HL-60 (cell line): Measurements from ENCODE around the gene FAM209A.

Experiments used
- DNase-seq, 2 experiments: peaks; one replicate each; pipeline ENCODE4 v3.0.0-alpha.2; 2010 to 2020; ENCODE audit warnings: low read depth in 1 of 2, low spot score in 1 of 2
- H3K27ac ChIP-seq: fragments of 250-450 bp; sonication (Bioruptor Pico); replicated peaks from 2 replicates; pipeline ENCODE4 v1.5.1; 2020; ENCODE audit warnings: mild to moderate bottlenecking, moderate library complexity
- H3K27me3 ChIP-seq: fragments of 250-450 bp; sonication (Bioruptor Pico); 2 replicates; pipeline ENCODE4 v1.5.1; 2021; ENCODE audit warnings: mild to moderate bottlenecking, moderate library complexity; ENCODE audit not compliant: insufficient read depth, poor library complexity, severe bottlenecking
- H3K4me3 ChIP-seq: replicated peaks from 2 replicates; pipeline ENCODE4 v1.5.1; 2011; ENCODE audit warnings: mild to moderate bottlenecking, control low read depth, low read length; ENCODE audit not compliant: insufficient read depth
- CTCF ChIP-seq: IDR thresholded peaks from one replicate; pipeline ENCODE4 v1.5.1; 2011; ENCODE audit warnings: low read length, control low read depth, inconsistent platforms; ENCODE audit not compliant: insufficient read depth
- GABPA ChIP-seq: IDR thresholded peaks from 2 replicates; pipeline ENCODE4 v1.6.1; 2012; ENCODE audit warnings: low read depth
- POLR2AphosphoS5 ChIP-seq: IDR thresholded peaks from 2 replicates; pipeline ENCODE4 v1.6.1; 2012; ENCODE audit warnings: low read depth
- SPI1 ChIP-seq: IDR thresholded peaks from 2 replicates; pipeline ENCODE4 v1.6.1; 2012; ENCODE audit warnings: low read depth, mild to moderate bottlenecking, borderline replicate concordance
- TF ChIP-seq, protein P1 (sequence below): IDR thresholded peaks from 2 replicates; pipeline ENCODE4 v1.6.1; 2012; ENCODE audit warnings: low read depth; ENCODE audit not compliant: insufficient replicate concordance

FAM209A gene

GRCh38 chr20:56540415-56540814 is 15.9 kb downstream of the FAM209A start:
- Histone ChIP-seq H3K27me3 (no peaks in the 10 kb centered on the region), H3K4me3 (no peak overlapping the region), H3K27ac (no peak overlapping the region)
- DNase-seq, result no peak
- no peak for TF ChIP-seq POLR2AphosphoS5
- TF ChIP-seq, protein P1, sequence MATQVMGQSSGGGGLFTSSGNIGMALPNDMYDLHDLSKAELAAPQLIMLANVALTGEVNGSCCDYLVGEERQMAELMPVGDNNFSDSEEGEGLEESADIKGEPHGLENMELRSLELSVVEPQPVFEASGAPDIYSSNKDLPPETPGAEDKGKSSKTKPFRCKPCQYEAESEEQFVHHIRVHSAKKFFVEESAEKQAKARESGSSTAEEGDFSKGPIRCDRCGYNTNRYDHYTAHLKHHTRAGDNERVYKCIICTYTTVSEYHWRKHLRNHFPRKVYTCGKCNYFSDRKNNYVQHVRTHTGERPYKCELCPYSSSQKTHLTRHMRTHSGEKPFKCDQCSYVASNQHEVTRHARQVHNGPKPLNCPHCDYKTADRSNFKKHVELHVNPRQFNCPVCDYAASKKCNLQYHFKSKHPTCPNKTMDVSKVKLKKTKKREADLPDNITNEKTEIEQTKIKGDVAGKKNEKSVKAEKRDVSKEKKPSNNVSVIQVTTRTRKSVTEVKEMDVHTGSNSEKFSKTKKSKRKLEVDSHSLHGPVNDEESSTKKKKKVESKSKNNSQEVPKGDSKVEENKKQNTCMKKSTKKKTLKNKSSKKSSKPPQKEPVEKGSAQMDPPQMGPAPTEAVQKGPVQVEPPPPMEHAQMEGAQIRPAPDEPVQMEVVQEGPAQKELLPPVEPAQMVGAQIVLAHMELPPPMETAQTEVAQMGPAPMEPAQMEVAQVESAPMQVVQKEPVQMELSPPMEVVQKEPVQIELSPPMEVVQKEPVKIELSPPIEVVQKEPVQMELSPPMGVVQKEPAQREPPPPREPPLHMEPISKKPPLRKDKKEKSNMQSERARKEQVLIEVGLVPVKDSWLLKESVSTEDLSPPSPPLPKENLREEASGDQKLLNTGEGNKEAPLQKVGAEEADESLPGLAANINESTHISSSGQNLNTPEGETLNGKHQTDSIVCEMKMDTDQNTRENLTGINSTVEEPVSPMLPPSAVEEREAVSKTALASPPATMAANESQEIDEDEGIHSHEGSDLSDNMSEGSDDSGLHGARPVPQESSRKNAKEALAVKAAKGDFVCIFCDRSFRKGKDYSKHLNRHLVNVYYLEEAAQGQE, result no peak
- no peak for TF ChIP-seq CTCF
- TF ChIP-seq SPI1, result no peak
- TF ChIP-seq GABPA, result no peak

GRCh38 chr20:56542489-56543030 is 18.0 kb downstream of the FAM209A start:
- no peak overlapping the region for H3K4me3 ChIP-seq
- DNase-seq, result no peak
- H3K27me3 ChIP-seq, result no peaks in the 10 kb centered on the region
- TF ChIP-seq, protein P1, result no peak
- TF ChIP-seq POLR2AphosphoS5, result no peak
- TF ChIP-seq SPI1, result no peak
- TF ChIP-seq CTCF, result no peak
- TF ChIP-seq GABPA, result no peak
- no peak overlapping the region for H3K27ac ChIP-seq

DNA sequence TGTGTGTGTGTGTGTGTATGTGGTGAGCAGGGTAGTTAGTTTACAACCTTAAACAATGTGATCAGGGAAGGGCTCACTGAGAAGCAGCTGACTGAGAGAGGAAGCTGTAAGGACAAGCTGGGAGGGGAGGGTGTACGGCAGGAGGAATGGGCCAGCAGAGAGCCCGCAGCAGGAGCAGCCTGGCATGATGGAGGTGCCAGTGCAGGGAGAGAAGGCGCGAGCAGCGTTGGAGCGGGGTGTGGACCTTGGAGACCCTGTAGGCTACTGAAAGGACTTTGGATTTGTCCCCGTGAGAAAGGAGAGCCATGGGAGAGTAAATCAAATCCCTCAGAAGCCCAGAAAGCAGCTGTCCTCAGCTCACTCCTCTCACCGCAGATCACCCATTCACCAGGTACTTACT is 27.0 kb downstream of the FAM209A start:
- Histone ChIP-seq H3K27me3 (no peaks in the 10 kb centered on the region), H3K27ac (no peak overlapping the region), H3K4me3 (no peak overlapping the region)
- no peak for DNase-seq
- no peak for TF ChIP-seq SPI1
- no peak for TF ChIP-seq POLR2AphosphoS5

DNA sequence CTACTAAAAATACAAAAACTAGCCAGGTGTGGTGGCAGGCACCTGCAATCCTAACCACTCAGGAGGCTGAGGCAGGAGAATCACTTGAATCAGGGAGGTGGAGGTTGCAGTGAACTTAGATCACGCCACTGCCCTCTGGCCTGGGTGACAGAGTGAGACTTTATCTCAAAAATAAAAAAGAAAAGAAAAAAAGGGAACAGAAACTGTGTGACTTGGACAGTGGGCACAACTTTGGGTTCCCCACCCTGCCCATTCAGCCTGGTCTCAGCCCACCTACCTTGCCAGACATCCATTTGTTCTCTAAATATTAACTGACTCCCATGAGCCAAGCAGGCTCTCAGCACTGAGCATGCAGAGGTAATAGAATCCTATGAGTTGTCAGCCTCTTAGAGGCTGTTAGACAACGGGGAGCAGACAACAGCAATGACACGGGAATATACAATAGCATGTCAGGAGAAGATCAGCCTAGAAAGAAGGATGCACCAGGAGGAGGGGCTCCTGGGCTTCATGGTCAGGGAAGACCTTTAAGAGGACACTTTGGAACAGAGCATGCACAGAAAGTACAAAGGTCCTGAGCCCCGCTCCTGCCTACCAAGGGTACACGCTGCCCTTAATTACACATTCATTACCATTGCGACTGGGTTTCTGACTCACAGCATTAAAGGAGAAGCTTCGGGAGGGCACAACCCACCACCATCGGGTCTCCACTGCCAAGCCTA is 28.5 kb downstream of the FAM209A start:
- DNase-seq, result no peak
- Histone ChIP-seq H3K4me3 (no peak overlapping the region), H3K27ac (no peak overlapping the region), H3K27me3 (no peaks in the 10 kb centered on the region)
- TF ChIP-seq GABPA (no peak), CTCF (no peak), SPI1 (no peak), POLR2AphosphoS5 (no peak)
- TF ChIP-seq, protein P1, result no peak
